HG03108 (cell line): ENCODE measurements around the gene PPP1R12B.
"Not testable (repeated sequence)": the region's sequence is repeated elsewhere in the genome, so short reads cannot be mapped to it uniquely, and the experiment has no call there.

ENCODE experiments used
- ATAC-seq: cut with Tn5 transposase; IDR thresholded peaks from one replicate; pipeline ENCODE4 v1.9.1; 2021; ENCODE audit warnings: moderate library complexity; ENCODE audit not compliant: unreplicated experiment

The PPP1R12B gene

GRCh38 chr1:202401771-202402170 lies 53.3 kb downstream of the PPP1R12B start:
- ATAC-seq, result not testable (repeated sequence)

- ATAC-seq, result not testable (repeated sequence)
Observed at GRCh38 chr1:202403381-202403780, 54.9 kb downstream of the PPP1R12B start.

- no peak for ATAC-seq
Observed at GRCh38 chr1:202405928-202406327, 57.4 kb downstream of the PPP1R12B start.

GRCh38 chr1:202406896-202407295 lies 58.4 kb downstream of the PPP1R12B start:
- ATAC-seq, result not testable (repeated sequence)

GRCh38 chr1:202407378-202407777 lies 58.9 kb downstream of the PPP1R12B start:
- ATAC-seq, result not testable (repeated sequence)

- not testable (repeated sequence) for ATAC-seq
Observed at GRCh38 chr1:202410251-202410650, 61.8 kb downstream of the PPP1R12B start.

GRCh38 chr1:202410854-202411357 lies 62.4 kb downstream of the PPP1R12B start:
- ATAC-seq, result not testable (repeated sequence)

GRCh38 chr1:202411422-202411821 lies 62.9 kb downstream of the PPP1R12B start:
- no peak for ATAC-seq

- not testable (repeated sequence) for ATAC-seq
Observed at GRCh38 chr1:202412421-202412820, 63.9 kb downstream of the PPP1R12B start.

GRCh38 chr1:202416641-202417040 lies 68.1 kb downstream of the PPP1R12B start:
- no peak for ATAC-seq

GRCh38 chr1:202417141-202417540 lies 68.6 kb downstream of the PPP1R12B start:
- not testable (repeated sequence) for ATAC-seq

- not testable (repeated sequence) for ATAC-seq
Observed at GRCh38 chr1:202417762-202418201, 69.3 kb downstream of the PPP1R12B start.

GRCh38 chr1:202419731-202420130 lies 71.2 kb downstream of the PPP1R12B start:
- ATAC-seq, result not testable (repeated sequence)

- not testable (repeated sequence) for ATAC-seq
Observed at GRCh38 chr1:202420422-202421094, 72.1 kb downstream of the PPP1R12B start.

GRCh38 chr1:202422709-202423108 lies 74.2 kb downstream of the PPP1R12B start:
- not testable (repeated sequence) for ATAC-seq

GRCh38 chr1:202424260-202424659 lies 75.8 kb downstream of the PPP1R12B start:
- ATAC-seq, result not testable (repeated sequence)

GRCh38 chr1:202430111-202430510 lies 81.6 kb downstream of the PPP1R12B start:
- ATAC-seq, result not testable (repeated sequence)

GRCh38 chr1:202432338-202432737 lies 83.8 kb downstream of the PPP1R12B start:
- not testable (repeated sequence) for ATAC-seq

- no peak for ATAC-seq
Observed at GRCh38 chr1:202433155-202434043, 84.9 kb downstream of the PPP1R12B start.

- no peak for ATAC-seq
Observed at GRCh38 chr1:202434059-202434458, 85.6 kb downstream of the PPP1R12B start.

- ATAC-seq, result no peak
Observed at GRCh38 chr1:202438393-202439174, 90.1 kb downstream of the PPP1R12B start.
